ENCODE data around the gene SPATA32. TPM values are rescaled to one million over a fixed set of nuclear protein-coding genes. Genes with fewer than 3 reads are reported as not detected.

Gene SPATA32
- total RNA-seq, 2 donors from 2014 or later = not detected

GRCh38 chr17:45225051-45225700, 36.7 kb downstream of the SPATA32 start:
- intact Hi-C loops (cut with DNase I) = no loop called here
- no peak for ATAC-seq
- DNase-seq = no peak

DNA sequence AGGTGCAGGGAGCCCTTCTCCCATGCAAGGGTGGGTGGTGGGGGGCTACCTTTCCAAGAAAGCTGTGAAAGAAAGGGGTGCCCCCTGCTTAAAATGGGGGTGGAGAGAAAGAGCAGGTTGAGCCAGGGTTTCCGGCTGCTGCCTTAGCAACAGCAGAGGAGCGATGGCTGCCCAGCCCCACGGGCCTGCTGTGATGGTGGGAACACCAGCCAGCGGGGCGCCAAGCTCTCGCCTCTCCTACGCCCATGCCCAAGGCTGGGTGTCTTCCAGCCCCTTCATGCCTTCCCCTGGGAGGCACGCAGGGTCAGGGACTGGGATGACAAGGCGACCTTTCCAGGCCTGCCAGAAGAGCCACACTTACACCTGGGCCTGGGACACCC, 37.2 kb downstream of the SPATA32 start:
- no peak for ATAC-seq
- intact Hi-C loops (cut with DNase I) = no loop called here
- no peak for DNase-seq

GRCh38 chr17:45223539-45224528, 38.1 kb downstream of the SPATA32 start:
- intact Hi-C loops (cut with DNase I) = no loop called here
- no peak for DNase-seq

DNA sequence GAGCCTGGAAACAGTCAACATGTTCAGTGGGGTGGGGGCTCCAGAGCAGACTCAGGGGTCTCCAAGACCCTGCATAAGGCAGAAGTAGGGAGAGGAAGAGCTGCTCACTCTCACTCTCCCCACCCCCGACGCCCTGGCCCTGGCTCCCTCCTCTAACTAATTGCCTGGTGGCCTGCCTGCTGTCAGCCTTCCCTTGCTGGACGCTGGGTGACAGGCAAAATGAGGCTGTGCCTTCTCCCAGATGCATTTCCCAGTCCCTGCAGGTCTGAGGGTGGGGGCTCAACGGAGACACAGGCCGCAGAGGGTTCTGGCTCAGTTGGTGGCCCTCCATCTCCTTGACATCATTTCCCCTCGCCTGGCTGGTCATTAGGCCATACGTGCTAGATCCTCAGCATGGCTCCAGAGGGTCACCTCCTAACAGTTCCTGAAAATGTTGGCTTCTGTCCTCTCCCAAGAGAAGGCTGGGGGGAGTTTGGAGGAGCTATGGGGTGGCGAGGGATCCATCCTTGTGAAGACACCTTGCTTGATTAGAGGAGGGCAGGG, 38.8 kb downstream of the SPATA32 start:
- no peak for ATAC-seq
- no peak for DNase-seq
- intact Hi-C loops (cut with DNase I) = no loop called here

More at GRCh38 chr17:45223539-45224528, 38.1 kb downstream of the SPATA32 start:
- no peak for ATAC-seq

- DNase-seq = no peak
- intact Hi-C loops (cut with DNase I) = no loop called here
- no peak for ATAC-seq
Observed at GRCh38 chr17:45222289-45222995, 39.5 kb downstream of the SPATA32 start.

DNA sequence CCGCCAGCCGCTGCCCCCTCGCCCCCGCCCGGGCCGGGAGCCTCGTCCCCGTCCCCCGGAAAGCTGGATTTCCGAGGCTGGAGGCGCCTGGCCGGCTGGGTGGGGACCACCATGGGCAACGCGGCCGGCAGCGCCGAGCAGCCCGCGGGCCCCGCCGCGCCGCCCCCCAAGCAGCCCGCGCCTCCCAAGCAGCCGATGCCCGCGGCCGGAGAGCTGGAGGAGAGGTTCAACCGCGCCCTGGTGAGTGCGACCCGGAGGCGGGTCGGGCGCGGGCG, 39.9 kb downstream of the SPATA32 start:
- DNase-seq (no peak), ATAC-seq (no peak)
- intact Hi-C loops (cut with DNase I) = no loop called here

DNA sequence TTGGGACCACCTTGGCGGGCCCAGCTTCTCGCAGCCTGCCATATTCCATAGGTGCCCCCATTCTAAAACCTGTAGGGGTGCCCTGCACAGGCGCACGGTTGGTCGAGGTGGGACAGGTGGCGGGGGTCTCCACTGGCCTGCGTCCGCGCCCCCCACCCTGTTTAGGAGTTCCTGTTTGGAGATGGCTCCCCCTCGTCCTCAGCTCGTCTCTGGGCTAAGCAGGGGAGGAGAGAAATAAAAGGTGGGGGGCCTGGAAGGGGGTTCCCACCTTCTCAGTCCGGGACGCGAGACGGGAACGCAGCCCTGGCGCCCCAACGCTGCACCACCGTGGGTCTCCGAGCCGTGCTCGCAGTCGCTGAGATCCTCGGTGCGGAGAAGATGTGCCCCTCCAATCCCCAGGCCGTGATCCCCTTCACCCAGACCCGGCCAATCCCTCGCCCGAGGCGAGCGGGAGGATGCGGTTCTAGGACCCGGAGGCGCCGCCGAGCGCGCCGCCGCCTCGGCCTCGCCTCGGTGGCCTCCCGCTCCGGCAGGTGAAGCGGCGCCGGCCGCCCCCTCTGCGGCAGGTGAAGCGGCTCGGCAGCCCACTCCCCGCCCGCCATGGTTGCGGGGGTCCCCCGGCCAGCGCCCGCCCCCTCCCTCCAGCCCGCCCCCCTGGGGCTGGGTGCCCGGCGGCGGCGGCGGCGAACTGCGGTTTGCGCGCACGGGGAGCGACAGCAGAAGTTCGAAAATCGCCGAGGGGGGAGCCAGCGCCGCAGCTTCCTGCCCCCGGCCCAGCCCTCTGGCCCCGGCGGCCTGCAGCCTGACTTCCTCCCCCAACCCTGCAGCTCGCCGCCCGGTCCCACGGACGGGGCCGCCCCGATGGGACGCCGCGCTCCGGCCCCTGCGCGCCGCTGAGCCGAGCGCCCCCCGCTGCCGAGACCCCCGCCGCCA, 40.5 kb downstream of the SPATA32 start, which contains the start of gene FMNL1:
Gene FMNL1, plus strand, starts transcription at position 805 of the 933 bp plus-strand sequence. CDS start 240 bp downstream, outside the sequence.
- intact Hi-C loops (cut with DNase I) = no loop called here
- ATAC-seq (peak; percentile 21 to 64), DNase-seq (no peak)

DNA sequence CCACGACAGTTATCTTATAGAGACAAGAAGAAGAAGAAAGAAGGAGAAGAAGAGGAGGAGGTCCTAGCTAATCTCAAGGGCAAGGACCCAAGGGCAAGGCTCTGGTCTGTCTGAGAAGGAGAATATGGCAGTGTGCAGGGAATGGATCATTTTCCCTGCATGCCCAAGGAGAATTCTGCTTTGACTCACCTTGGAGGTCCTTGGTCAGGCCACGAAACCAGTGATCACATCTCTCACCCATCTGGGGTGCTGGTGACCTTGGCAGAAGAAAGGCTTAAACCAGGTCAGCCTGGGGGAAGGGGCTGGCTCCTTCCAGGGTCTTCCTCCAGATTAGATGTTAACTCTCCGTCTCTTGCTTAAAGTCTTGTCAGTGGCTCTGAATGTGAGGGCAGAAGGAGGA, 41.8 kb downstream of the SPATA32 start:
- ATAC-seq = no peak
- no peak for DNase-seq

DNA sequence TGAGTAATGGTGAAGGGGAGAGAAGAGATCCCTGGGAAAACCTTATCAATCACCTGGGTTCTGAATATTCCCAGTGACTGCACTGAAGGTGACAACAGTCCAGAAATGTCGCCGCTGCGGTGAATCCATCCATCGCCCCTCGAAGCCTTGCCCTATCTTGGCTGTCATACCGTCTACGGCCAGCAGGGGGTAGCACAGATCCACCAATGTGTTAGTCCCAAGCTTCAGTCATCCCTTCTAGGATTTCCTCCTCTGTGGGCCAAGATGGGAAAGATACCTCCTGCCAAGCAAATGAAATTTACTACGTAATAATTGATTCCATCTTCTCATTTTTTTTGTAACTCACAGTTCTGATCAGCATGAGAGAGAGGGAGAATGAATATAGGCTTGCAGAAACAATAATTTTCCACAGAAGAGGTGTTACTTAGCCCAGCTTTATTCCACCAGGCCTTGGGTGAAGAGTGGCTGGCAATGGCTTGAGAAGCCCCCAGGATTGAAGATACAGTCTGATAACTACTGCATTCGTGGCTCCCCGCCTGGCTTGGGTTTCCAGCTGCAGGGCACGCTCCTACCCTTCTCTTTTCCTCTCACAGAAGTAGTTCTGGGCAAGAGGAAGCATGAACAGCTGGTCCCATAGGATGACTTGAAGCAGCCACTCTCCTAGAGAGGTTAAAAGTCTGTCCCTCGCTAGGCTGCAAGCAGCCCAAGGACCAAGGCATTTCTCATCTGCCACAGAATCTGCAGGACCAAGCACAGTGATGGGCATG, 42.8 kb downstream of the SPATA32 start:
- ATAC-seq (peak; percentile 72 to 75), DNase-seq (peak; percentile 87)
- intact Hi-C loops (cut with DNase I) = loop anchor here (2.0 to 5.0 kb wide), 2 partner anchors 168 kb away; no protein-coding TSS in a partner anchor

More for the DNA sequence above, 41.8 kb downstream of the SPATA32 start:
- intact Hi-C loops (cut with DNase I) = no loop called here

Other genes starting within 250 kb of the SPATA32 start
- gene DCAKD, start 210.5 kb downstream of the SPATA32 start, total RNA-seq = 10 to 100 TPM; 30.9 to 33.2 TPM
- gene NMT1, start 200.8 kb downstream of the SPATA32 start, total RNA-seq = 10 to 100 TPM; 66.6 to 92.4 TPM
- 100 to 1,000 TPM in 1 of 2 donors, 10 to 100 TPM in 1; 92.1 to 132 TPM for gene PLCD3, start 129.6 kb downstream of the SPATA32 start, total RNA-seq
- 1 to 10 TPM; 8.4 to 8.7 TPM for gene ACBD4, start 126.4 kb downstream of the SPATA32 start, total RNA-seq
- gene HEXIM1, start 113.6 kb downstream of the SPATA32 start, total RNA-seq = 10 to 100 TPM; 27.8 to 31.7 TPM
- gene HEXIM2, start 100.2 kb downstream of the SPATA32 start, total RNA-seq = 1 to 10 TPM; 4.2 to 4.4 TPM
- 10 to 100 TPM; 16.6 to 18.6 TPM for gene FMNL1, start 40.2 kb downstream of the SPATA32 start, total RNA-seq
- gene MAP3K14, start 54.9 kb upstream of the SPATA32 start, total RNA-seq = 10 to 100 TPM; 13.4 to 13.5 TPM
- gene ARHGAP27, start 170.8 kb upstream of the SPATA32 start, total RNA-seq = 10 to 100 TPM; 27.3 to 32.6 TPM
- 10 to 100 TPM; 31.3 to 33.6 TPM for gene PLEKHM1, start 228.6 kb upstream of the SPATA32 start, total RNA-seq

Measured in left cardiac atrium (tissue), 4 donors.